Heart left ventricle (tissue), 16 donors: Measurements from ENCODE around the gene TARBP1. TPM values are rescaled to one million over a fixed set of nuclear protein-coding genes. Genes with fewer than 3 reads are reported as not detected.

Experiments
- ATAC-seq, 4 donors: fragments of 200-7000 bp; cut with Tn5 transposase; one replicate each; pipeline ENCODE4 v1.9.1; 2020 to 2022; ENCODE audit warnings: moderate library complexity in 4 of 4, mild to moderate bottlenecking in 3 of 4, moderate number of reproducible peaks in 1 of 4
- DNase-seq, 5 donors: peaks; one replicate each; pipeline ENCODE4 v3.0.0-alpha.2; 2020
- H3K27ac ChIP-seq, 12 donors: fragments of 200-600 bp; sonication (generic) in 4 of 12; one replicate each; pipeline versions ENCODE4 v1.5.0 to v1.8.0; 2016 to 2022; ENCODE audit warnings: mild to moderate bottlenecking in 2 of 12
- H3K27me3 ChIP-seq, 9 donors: fragments of 200-600 bp; sonication (generic) in 2 of 9; one replicate each; pipeline versions ENCODE4 v1.5.1 to v1.8.0; 2016 to 2022; ENCODE audit warnings: mild to moderate bottlenecking in 3 of 9
- H3K36me3 ChIP-seq, 9 donors: fragments of 200-600 bp; sonication (generic) in 2 of 9; one replicate each; pipeline versions ENCODE4 v1.5.0 to v1.8.0; 2018 to 2022; ENCODE audit warnings: mild to moderate bottlenecking in 2 of 9
- H3K4me1 ChIP-seq, 12 donors: fragments of 200-600 bp; sonication (generic) in 4 of 12; one replicate each; pipeline versions ENCODE4 v1.5.0 to v1.8.0; 2016 to 2022; ENCODE audit warnings: mild to moderate bottlenecking in 3 of 12
- H3K4me3 ChIP-seq, 12 donors: fragments of 200-600 bp; sonication (generic) in 4 of 12; one replicate each; pipeline versions ENCODE4 v1.5.0 to v1.8.0; 2017 to 2022; ENCODE audit warnings: mild to moderate bottlenecking in 9 of 12, moderate library complexity in 4 of 12
- H3K9me3 ChIP-seq, 12 donors: fragments of 200-600 bp; sonication (generic) in 4 of 12; one replicate each; pipeline versions ENCODE4 v1.5.0 to v1.8.0; 2016 to 2022; ENCODE audit warnings: mild to moderate bottlenecking in 1 of 12
- POLR2A ChIP-seq, 2 donors: fragments of 450-650 bp; IDR thresholded peaks; one replicate each; pipeline ENCODE4 v1.6.1; 2017; ENCODE audit warnings: antibody characterized with exemption in 2 of 2, mild to moderate bottlenecking in 2 of 2, moderate library complexity in 2 of 2
- WGBS, 4 donors: extraction: QIAGEN DNeasy Blood & Tissue Kit in 2 of 4; methylation state at CpG; one replicate each; pipeline versions ENCODE4 v1.1.5 to v1.1.7; 2013 to 2018; 5-methylcytosine and 5-hydroxymethylcytosine counted together
- intact Hi-C, 10 donors: fragments of 100-400 bp; cut with DNase I; formaldehyde crosslinking; loops; one replicate each; pipeline versions ENCODE4 v1.11.1 to v1.14.2; 2022
- polyA plus RNA-seq, 2 donors: library from polyadenylated mRNA; stranded (reverse); fragments of 200-250 nt; gene quantifications; one replicate each; pipeline ENCODE4 v1.2.3, GENCODE V29; 2013
- total RNA-seq, 9 donors: library from RNA; depleted of rRNA in 2 of 9; stranded (reverse); fragments of >200 nt in 2 of 9; fragmentation: NEBNext Ultra II Directional in 3 of 9; extraction: Animal tissue kit (Norgen Biotek cat#: 25700) in 3 of 9; gene quantifications; one replicate each; pipeline versions ENCODE4 v1.1.0 to v1.2.4, GENCODE V29; 2016 to 2023
- TF ChIP-seq, protein P1 (sequence below), 12 donors: fragments of 200-600 bp; sonication (generic) in 4 of 12; IDR thresholded peaks; one replicate each; pipeline versions ENCODE4 v1.5.0 to v1.8.0; 2018 to 2022; ENCODE audit warnings: antibody characterized with exemption in 12 of 12, mild to moderate bottlenecking in 5 of 12
- donor health status: ischemic (EF 13 %, LVEDD 7.1; RV severe dilation, severe dysfunction).
- donor health status: healthy with polysubstance abuse.
- donor health status: DM: no; HTN: yes; CAD: no.
- donor health status: DM: no; HTN: no; CAD: no.
- donor health status: ischemic (EF 25% LVEDD 6.9; RV normal size, moderate dysfunction).
- donor health status: ischemic (EF 25% LVEDD 5.7; RV mildly dilated, moderate dysfunction).
- donor health status: healthy.
- donor health status: DM: yes; HTN: yes; CAD: no.
- donor health status: ischemic (EF 35%, LVEDD 5.7; RV mildly dilated, moderate dysfunction).
- donor health status: nonischemic (EF 11% LVEDD 7.7; RV severe dilation, severe dysfunction).
- donor health status: DM: yes; HTN: yes; CAD: no.
- donor health status: PGD.
- donor health status: ischemic (EF 29% LVEDD 5.4; RV normal size, mild dysfunction).
- donor health status: nonischemic (EF 23%, LVEDD 6.1; RV moderate dilation, normal function).

Gene TARBP1
- total and polyA plus RNA-seq, 11 donors = 4.8 to 18.2 (median 9.9) TPM

DNA sequence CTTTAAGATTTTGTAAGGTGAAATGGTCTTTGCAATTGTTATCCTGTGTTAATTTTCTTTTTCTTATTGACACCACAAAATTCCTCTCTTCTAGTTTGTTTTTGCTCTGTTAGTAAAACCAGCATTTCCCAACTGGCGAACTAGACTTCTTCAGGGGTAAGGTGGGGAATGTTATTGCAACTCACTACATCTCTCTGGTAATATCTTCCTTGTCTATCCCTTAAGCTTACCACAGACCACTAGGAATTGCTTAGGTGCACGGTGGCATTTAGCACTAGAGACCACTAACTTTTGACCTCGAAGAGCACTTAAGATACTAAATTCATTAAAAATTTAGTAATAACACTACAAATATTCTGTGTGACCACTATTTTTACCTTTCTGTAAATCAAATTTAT lies 109.9 kb downstream of the TARBP1 start:
- TF ChIP-seq, protein P1, sequence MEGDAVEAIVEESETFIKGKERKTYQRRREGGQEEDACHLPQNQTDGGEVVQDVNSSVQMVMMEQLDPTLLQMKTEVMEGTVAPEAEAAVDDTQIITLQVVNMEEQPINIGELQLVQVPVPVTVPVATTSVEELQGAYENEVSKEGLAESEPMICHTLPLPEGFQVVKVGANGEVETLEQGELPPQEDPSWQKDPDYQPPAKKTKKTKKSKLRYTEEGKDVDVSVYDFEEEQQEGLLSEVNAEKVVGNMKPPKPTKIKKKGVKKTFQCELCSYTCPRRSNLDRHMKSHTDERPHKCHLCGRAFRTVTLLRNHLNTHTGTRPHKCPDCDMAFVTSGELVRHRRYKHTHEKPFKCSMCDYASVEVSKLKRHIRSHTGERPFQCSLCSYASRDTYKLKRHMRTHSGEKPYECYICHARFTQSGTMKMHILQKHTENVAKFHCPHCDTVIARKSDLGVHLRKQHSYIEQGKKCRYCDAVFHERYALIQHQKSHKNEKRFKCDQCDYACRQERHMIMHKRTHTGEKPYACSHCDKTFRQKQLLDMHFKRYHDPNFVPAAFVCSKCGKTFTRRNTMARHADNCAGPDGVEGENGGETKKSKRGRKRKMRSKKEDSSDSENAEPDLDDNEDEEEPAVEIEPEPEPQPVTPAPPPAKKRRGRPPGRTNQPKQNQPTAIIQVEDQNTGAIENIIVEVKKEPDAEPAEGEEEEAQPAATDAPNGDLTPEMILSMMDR (IDR thresholded peaks at IDR 0.05) = no peak
- TF ChIP-seq POLR2A (IDR thresholded peaks at IDR 0.05) = no peak
- H3K4me3 ChIP-seq = no peak overlapping the region
- no peak overlapping the region for H3K27ac ChIP-seq
- H3K36me3 ChIP-seq = no peaks in the 10 kb centered on the region
- no peak for DNase-seq
- H3K4me1 ChIP-seq = peaks cover 0 to 11% (median 7%) of the 10 kb centered on the region in 12 donors
- intact Hi-C loops = no loop called here
- 80 to 86% (median 85%) methylated on average over 3 of the region's 3 CpGs for WGBS, 4 donors
- H3K9me3 ChIP-seq = no peaks in the 10 kb centered on the region
- no peak for ATAC-seq
- H3K27me3 ChIP-seq = no peaks in the 10 kb centered on the region

DNA sequence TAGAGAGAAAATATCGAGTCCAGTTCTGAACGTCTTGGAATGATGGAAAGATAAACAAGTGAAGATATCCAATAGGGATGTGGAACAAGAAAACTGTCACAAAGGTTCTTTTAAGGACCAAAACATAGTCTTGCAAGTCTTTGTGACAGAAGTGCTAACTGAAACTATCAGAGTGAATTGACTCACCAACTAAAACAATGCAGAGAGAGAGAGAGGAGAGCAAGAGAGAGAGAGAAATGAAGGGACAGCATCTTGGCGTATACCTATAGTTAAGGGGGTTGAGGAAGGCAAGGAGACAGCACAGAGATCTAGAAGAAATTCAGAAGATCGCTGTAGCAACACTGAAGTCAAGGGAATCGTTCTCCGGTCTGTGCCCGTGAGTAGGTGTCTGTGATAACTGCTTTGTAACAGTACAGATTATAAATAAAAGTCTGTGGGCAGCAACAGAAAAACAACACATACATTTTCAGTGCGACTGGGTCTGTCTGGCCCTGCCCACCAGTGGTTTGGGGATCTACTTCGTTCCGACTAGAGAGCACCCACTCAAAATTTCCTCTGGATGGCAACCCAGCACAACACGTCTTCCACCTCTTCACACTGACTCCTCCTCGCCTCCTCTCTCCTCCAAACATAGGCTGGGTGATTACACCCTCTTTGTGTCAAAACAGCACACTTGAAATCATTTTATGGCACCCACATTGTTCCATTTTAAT lies 110.5 kb downstream of the TARBP1 start:
- Histone ChIP-seq H3K9me3 (no peaks in the 10 kb centered on the region), H3K36me3 (no peaks in the 10 kb centered on the region), H3K4me3 (no peak overlapping the region), H3K4me1 (peaks cover 0 to 11% (median 6%) of the 10 kb centered on the region in 12 donors), H3K27me3 (no peaks in the 10 kb centered on the region), H3K27ac (no peak overlapping the region)
- 73 to 77% (median 75%) methylated on average over 12 of the region's 12 CpGs for WGBS, 4 donors
- ATAC-seq (no peak), DNase-seq (no peak)
- TF ChIP-seq, protein P1 (IDR thresholded peaks at IDR 0.05) = no peak
- TF ChIP-seq POLR2A (IDR thresholded peaks at IDR 0.05) = no peak
- intact Hi-C loops = no loop called here

- ATAC-seq = no peak
- intact Hi-C loops = no loop called here
- WGBS, 4 donors = 70 to 84% (median 83%) methylated on average over 2 of the region's 2 CpGs
Observed at GRCh38 chr1:234362558-234362957, 116.4 kb downstream of the TARBP1 start.

DNA sequence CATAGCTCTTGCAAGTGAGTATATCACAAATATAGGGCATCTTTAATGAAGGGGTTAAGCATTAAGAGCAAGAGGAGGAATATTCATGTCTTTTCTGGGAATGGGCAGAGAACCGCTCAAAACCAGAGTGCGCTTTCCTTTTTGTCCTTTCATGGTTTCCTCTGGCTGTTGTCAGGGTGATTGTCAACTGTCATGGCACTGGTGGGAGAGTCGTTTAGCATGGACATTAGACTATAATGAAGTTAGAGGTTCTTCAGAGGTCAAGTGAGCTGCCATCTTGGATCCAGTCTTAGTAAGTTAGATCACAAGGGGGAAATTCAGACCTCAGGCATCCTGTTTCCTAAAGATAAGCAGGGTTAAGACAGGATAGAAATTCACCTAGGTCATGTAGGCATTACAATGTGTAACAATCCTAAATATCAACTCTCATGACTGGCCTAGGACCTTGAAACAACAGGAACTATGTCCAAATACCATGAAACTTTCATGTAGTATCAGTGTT lies 117.8 kb downstream of the TARBP1 start:
- TF ChIP-seq, protein P1 (IDR thresholded peaks at IDR 0.05) = no peak
- no peak for TF ChIP-seq POLR2A (IDR thresholded peaks at IDR 0.05)
- H3K4me3 ChIP-seq = no peak overlapping the region
- no peak for ATAC-seq
- H3K27me3 ChIP-seq = peaks cover 0 to 19% (median 0%) of the 10 kb centered on the region in 9 donors
- no peaks in the 10 kb centered on the region for H3K36me3 ChIP-seq
- no peak for DNase-seq
- intact Hi-C loops = no loop called here
- 75 to 85% (median 83%) methylated on average over 3 of the region's 3 CpGs for WGBS, 4 donors
- no peaks in the 10 kb centered on the region for H3K9me3 ChIP-seq
- H3K27ac ChIP-seq = no peak overlapping the region
- H3K4me1 ChIP-seq = no peaks in the 10 kb centered on the region

More at GRCh38 chr1:234362558-234362957, 116.4 kb downstream of the TARBP1 start:
- H3K4me3 ChIP-seq = no peak overlapping the region
- TF ChIP-seq POLR2A (IDR thresholded peaks at IDR 0.05) = no peak
- TF ChIP-seq, protein P1 (IDR thresholded peaks at IDR 0.05) = no peak
- no peaks in the 10 kb centered on the region for H3K36me3 ChIP-seq
- H3K27ac ChIP-seq = no peak overlapping the region
- no peaks in the 10 kb centered on the region for H3K4me1 ChIP-seq
- H3K9me3 ChIP-seq = no peaks in the 10 kb centered on the region
- no peak for DNase-seq
- peaks cover 0 to 11% (median 0%) of the 10 kb centered on the region in 9 donors for H3K27me3 ChIP-seq
